Hematopoietic multipotent progenitor cell treated with erythropoietin and hydrocortisone succinate and interleukin-3 and kit ligand, for 8 days (in vitro differentiated cells): ENCODE data around the gene CEACAM21.

Source experiments
- DNase-seq: peaks from one replicate; pipeline ENCODE4 v3.0.0-alpha.2; 2015

Gene CEACAM21

DNA sequence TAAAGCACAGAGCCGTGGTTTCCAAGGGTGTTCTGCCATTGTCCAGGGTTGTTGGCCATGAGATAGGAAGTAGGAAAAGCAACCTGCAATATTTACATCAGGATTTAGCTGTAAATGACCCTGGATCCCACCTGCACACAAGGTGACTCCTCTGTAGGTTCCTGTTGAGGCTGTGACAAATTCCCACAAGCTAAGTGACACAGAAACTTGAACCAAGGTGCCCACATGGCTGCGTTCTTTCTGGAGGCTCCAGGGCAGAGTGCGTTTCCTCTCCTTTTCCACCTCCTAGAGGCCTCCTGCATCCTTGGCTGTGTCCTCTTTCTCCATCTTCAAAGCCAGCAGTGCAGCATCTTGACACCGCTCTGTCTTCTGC, 11.9 kb downstream of the CEACAM21 start:
- no peak for DNase-seq

GRCh38 chr19:41588497-41589209, 12.7 kb downstream of the CEACAM21 start:
- DNase-seq: peak; percentile 22

GRCh38 chr19:41589371-41589770, 13.4 kb downstream of the CEACAM21 start:
- DNase-seq: no peak

GRCh38 chr19:41590936-41591335, 15.0 kb downstream of the CEACAM21 start:
- no peak for DNase-seq

DNA sequence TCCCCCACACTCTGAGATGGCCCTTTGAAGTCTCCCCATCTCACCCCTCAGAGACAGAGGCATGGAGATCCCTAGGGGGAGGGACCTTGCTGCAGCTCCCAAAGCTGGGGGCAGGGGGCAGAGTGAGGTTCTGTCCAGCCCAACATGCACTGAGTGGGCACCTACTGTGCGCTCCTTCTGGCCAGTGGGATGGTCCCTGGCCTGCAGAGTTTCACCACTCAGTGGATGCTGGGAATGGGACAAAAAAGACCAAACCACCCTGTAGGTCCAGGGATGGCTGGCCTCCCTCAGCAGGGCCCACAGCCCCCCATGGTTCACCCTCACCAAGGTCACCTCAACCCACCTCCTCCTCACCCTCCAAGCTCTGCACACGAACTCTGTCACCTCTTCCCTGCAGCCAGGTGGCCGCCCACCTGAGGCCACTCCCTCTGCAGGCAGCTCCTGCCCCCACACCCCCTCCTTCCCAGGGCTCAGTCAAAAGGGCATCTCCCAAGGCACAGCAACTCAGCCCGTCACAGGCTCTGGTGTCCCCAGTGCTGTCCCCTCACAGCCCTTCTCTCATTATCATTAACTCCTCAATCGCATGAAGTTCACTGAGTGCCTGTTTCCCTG, 16.1 kb downstream of the CEACAM21 start:
- no peak for DNase-seq

DNA sequence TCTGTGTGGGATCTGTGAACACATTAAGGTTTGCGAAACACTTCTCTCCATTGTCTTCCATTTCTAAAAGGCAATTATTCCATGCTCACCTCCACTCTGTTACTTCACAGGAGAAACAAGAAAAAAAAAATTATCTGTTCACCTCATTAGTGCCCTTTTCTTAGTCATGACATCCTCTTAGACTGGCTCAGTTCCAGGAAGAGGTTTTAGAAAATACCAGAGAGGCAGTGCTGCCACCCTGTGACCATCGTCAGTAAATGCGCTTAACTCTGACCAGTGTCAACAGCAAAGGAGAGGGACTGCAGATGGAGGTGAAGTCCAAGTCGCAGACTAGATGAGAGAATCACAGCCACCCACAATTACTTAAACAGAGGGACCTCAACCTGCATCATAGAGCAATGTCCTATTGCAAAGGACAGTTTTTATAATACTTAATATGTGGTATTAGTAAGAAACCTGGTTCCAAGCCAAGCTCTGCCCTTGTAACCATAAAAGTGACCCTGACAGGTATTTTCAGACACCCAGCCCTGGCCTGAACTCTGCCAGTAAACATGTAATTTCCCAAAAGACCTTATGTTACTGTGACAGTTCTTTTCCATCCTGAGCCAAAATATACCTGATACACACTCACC, 19.4 kb downstream of the CEACAM21 start:
- DNase-seq: peak; percentile 80

GRCh38 chr19:41595890-41596280, 19.9 kb downstream of the CEACAM21 start:
- no peak for DNase-seq

GRCh38 chr19:41597600-41598041, 21.7 kb downstream of the CEACAM21 start:
- peak; percentile 71 for DNase-seq

DNA sequence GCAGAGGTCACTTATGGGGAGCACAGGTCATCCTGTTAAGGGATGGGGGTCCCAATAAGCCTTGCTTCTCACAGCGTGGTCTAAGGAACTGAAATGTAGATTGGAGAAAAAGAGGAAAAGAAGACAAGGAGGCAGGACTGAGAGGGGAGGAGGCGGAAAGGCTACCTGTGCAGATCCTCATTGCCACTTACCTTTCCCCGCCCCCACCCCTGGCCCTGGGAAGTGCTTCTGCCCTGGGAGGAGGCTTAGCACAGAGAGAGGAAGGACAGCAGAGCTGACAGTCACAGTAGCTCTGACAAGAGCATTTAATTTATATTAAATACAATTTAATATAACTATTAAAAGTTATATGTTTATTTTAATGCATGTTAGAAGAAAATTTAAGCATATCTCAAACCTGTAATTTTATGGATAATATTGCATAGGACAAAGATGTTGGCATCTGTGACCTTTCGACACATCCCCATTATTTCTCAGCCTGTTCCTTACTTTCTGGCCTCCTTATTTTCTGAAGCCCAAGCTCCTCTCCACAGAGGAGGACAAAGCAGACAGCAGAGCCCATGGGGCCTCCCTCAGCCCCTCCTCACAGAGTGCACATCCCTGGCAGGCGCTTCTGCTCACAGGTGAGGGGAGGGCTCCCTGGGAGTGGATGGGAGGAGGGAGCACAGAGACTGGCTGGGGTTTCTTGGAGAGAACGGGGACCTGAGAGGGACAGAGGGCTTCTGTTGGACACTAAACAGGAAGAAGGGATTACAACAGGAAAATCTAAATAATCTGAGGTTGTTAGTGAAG, 23.4 kb downstream of the CEACAM21 start:
- no peak for DNase-seq

- DNase-seq: no peak
Measured at GRCh38 chr19:41601771-41602170, 25.8 kb downstream of the CEACAM21 start.

DNA sequence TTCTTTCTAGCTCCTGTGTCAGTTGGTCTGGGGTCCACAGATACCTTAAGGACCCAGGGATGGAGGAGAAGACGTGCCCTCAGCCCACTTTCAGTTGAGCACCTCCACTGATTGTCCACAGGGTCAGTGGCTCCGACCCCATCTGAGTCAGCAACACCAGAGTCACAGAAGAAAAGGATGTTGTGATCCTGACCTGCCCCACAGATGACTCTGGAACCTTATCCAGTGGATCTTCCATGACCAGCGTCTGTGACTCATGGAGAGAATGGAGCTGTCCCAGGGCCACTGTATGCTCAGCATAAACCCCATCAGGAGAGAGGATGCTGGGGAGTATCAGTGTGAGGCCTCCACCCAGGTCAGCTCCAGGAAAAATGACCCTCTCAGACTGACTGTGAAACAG, 28.9 kb downstream of the CEACAM21 start:
- no peak for DNase-seq

DNA sequence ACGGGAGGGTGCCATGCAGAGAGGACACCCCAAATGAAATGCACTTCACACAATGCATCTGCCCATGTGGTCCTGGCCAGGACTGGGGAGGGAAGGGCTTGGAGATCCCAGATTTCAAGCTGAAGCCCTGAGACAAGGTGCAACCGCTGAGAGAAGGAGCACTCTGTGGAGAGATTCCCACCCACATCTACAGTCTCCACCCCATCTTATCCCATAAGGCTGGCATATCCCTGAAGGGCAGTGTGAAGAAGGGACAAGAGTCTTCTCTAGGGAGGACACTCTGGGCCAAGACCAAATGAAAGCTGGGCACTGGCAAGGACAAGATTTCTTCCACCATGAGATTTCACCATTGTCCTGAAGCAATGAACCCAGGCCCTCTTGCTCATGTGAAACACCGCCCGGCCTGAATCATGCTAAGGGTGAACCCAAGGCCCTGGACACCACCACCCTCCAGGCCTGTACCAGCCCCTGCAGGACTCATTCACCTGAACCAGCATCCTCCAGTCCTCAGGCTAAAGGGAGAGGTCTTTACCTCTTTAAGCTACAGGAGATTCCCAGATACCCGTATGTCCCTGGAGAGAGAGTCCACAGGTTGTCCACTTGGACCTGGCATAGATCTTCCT, 30.4 kb downstream of the CEACAM21 start:
- no peak for DNase-seq

DNA sequence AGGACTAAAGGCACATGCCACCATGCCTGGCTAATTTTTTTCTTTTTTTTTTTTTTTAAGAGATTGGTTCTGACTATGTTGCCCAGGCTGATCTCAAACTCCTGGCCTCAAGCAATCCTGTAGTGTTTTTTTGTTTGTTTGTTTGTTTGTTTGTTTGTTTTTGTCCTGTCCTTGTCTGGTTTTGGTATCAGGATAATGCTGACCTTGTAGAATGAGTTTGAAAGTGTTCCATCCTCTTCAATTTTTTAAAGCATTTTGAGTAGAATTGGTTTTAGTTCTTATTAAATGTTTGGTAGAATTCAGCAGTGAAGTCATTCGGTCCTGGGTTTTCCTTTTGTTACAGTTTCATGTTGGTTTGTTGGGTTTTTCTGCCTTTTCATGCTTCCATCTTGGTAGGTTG, 31.7 kb downstream of the CEACAM21 start:
- no peak for DNase-seq

DNA sequence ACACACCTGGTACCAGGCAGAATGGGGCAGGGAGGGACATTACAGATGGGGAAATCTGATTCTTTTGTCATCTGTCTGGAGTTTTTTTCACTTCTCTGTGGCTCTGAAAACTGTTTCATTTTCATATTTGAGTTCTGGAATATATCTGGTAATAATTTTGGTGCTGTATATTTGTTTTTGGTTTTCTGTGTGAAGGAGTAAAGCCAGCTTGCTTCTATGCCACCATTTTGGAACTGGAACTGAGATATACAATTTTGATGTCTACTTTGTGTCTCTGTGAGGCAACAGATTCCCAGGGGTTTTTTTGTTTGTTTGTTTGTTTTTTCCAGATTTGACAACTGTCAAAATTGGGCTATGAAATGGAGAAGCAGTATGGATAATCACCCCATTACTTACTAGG, 34.8 kb downstream of the CEACAM21 start:
- no peak for DNase-seq

DNA sequence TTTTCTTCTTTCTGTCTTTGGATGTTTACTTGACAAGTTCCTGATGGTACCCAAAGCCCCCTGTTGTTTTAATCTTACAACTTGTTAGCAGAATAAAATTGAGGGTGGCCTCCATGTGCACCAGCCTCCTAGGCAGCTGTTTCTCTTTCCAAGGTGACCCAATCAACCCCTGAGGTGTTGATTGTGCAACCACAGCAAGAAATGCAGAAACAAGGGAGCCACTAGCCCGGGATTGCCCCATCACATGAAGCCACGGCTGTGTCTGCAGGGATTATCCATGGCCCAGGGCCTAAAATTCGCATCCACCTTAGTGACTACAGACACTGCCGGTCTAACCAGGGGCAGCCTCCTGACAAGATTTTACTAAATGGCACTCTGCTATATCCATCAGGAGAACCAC, 36.5 kb downstream of the CEACAM21 start:
- DNase-seq: no peak

DNA sequence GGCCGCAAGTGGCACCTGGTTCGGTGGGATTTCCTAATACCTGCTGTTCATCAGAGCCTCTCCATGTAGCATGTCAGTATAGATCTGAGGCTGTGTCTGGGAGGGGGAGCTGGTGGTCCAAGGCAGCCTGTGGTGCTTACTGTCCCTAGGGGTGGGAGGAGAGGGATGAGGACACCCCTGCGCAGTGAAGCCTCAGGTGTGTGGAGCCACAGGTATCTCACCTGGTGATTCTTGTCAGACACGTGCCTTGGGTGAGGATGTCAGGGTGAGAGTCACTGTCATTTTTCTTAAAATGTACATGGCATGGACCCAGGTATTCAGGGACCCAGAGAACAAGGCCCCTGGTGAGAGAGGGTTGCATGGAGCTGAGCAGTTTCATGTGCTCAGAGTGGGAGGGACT, 39.2 kb downstream of the CEACAM21 start:
- DNase-seq: no peak

DNA sequence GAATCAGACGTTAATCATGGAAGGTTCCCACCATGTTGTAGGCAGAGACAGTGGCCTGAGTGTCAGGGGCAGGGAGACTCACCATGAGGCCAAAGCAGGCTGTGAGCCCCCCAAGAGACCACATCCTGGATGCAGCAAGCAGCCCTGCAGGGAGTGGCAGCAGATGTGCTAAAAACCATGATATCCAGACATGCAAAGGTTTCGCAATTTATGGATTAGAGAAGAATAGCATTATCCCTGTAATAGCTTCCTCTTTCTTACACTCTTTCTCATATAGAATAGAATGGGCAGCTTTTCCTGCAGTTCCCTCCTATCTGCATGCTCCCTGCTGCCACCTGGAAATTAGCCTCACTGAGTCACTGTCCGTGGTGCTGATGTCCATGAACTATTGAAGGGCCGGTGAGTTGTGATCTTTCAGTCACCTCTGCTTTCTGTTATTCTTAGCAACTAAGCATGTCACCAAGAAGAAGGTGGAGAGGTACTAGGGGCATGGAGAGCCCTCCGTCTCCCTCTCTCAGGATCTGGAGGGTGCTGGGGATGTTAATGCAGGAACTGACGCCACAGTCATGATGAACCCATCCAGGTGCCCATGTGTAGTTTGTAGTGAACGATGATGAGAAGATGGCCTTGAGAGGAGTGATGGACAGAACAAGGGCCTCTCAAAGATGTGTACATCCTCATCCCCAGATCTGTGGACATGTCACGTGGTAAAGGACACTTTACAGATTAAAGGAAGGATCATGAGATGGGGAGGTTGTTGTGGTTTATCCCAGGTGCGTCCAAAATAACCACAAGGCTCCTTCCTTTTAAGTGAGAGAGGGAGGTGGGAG, 41.0 kb downstream of the CEACAM21 start:
- DNase-seq: peak; percentile 28

- no peak for DNase-seq
Measured at GRCh38 chr19:41617941-41618730, 42.2 kb downstream of the CEACAM21 start.

DNA sequence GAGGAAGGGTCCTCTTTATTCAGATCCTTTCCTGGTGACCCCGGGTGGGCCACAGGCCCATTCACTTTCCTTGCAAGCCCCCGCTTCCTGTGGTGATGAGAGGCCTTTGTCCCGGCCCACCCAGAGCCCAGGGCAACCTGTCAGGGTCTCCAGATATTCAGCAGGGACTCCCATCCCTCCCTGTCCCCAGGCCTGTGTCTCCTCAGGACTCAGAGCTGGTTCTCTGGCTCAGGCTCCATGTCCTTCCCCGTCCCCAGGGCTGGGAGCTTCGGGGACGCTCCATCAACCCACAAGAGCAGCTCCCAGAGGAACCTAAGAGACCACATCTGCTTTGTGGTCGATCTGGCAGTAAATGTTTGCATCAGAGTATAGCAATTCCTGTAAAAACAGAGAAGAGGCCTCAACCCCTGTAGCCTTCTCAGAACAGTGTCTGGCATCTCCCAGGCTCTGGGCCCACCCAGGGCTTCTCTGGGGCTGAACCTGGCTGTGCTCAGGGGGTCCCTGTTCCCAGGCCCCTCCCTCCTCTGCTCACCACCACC, 43.1 kb downstream of the CEACAM21 start:
- DNase-seq: no peak

DNA sequence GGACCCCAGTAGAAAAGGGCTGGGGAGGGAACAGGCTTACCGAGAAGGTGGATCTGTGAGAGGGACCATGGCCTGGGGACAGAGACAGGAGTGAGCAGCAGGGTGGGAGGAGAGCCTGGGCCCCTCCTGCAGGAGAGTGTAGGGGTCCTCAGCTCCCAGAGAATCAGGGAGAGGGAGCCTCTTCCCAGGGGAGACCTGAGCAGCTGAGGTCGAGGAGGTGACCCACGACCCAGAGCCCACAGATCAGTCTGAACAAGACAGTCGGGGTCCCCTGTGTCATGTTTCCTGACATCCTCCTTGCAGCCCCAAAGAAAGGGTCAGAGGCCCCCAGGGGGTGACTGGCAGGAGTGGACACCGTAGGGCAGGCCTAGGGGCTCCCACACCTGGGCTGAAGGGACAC, 44.2 kb downstream of the CEACAM21 start:
- DNase-seq: no peak

DNA sequence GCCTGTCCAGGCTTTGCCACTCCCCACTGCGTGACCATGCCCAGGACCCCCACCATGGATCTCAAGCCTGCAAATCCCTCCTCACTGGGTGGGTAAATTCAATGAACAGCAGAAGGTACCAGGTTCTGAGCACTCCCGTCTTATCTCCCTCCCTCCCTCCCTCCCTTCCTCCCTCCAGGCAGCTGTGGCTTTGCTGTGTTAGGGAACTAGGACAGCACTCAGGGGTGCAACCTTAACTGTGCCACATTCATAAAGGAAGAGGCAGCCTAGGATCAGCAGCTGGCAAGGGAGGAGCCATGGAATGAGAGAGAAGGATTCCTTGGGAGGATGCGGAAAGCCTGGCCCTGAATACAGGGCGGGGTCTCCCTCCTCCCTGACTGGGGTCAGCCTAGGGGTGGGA, 45.3 kb downstream of the CEACAM21 start:
- DNase-seq: no peak
